ENCODE data around the gene ATXN1. TPM values are rescaled to one million over a fixed set of nuclear protein-coding genes. Genes with fewer than 3 reads are reported as not detected.

ATXN1 gene
- total RNA-seq, 1 experiment from 2014 or later: 8.1 TPM

- Mint-ChIP-seq H3K4me1 (peaks cover 35% of the 10 kb centered on the region), H3K9me3 (no peaks in the 10 kb centered on the region), H3K27me3 (ENCODE audit: low read depth) (no peaks in the 10 kb centered on the region), H3K27ac (no peak overlapping the region), H3K4me3 (no peak overlapping the region), H3K36me3 (no peaks in the 10 kb centered on the region)
- ChIA-PET CTCF (no interaction called here), POLR2A (no interaction called here)
- ATAC-seq: no peak
- TF ChIP-seq ZNF396 (CRISPR knock-in tag; IDR thresholded peaks at IDR 0.05; ENCODE audit: borderline replicate concordance) (no peak), ZNF423 (CRISPR knock-in tag; IDR thresholded peaks at IDR 0.05) (no peak), ZNF425 (CRISPR knock-in tag; conservative IDR thresholded peaks at IDR 0.05) (no peak), FOXJ3 (CRISPR knock-in tag; IDR thresholded peaks at IDR 0.05; ENCODE audit: borderline replicate concordance) (no peak), CBFB (CRISPR knock-in tag; IDR thresholded peaks at IDR 0.05; ENCODE audit: low read depth) (no peak), NR1H2 (CRISPR knock-in tag; IDR thresholded peaks at IDR 0.05) (no peak), E2F1 (CRISPR knock-in tag; IDR thresholded peaks at IDR 0.05) (no peak), MAX (CRISPR knock-in tag; IDR thresholded peaks at IDR 0.05) (no peak), SMAD3 (CRISPR knock-in tag; IDR thresholded peaks at IDR 0.05; ENCODE audit: borderline replicate concordance) (no peak), GABPB1 (CRISPR knock-in tag; IDR thresholded peaks at IDR 0.05) (no peak), IRF1 (CRISPR knock-in tag; IDR thresholded peaks at IDR 0.05) (no peak), ZNF671 (CRISPR knock-in tag; IDR thresholded peaks at IDR 0.05) (no peak), ZNF121 (CRISPR knock-in tag; IDR thresholded peaks at IDR 0.05) (no peak), USF1 (CRISPR knock-in tag; IDR thresholded peaks at IDR 0.05) (no peak), ZSCAN18 (CRISPR knock-in tag; IDR thresholded peaks at IDR 0.05) (no peak), PREB (CRISPR knock-in tag; IDR thresholded peaks at IDR 0.05; ENCODE audit: borderline replicate concordance) (no peak), EMX1 (CRISPR knock-in tag; IDR thresholded peaks at IDR 0.05) (no peak), ATF3 (CRISPR knock-in tag; conservative IDR thresholded peaks at IDR 0.05) (no peak)
- DNase-seq (ENCODE audit: low spot score): no peak
Observed at GRCh38 chr6:16508959-16509358, 252.3 kb downstream of the ATXN1 start.

Measured in WTC11 (cell line).